HG02852 (cell line): ENCODE data around the gene PHC2.

Source experiments
- ATAC-seq: cut with Tn5 transposase; IDR thresholded peaks from one replicate; pipeline ENCODE4 v1.9.1; 2021; ENCODE audit warnings: mild to moderate bottlenecking, moderate library complexity; ENCODE audit not compliant: unreplicated experiment

PHC2 gene

DNA sequence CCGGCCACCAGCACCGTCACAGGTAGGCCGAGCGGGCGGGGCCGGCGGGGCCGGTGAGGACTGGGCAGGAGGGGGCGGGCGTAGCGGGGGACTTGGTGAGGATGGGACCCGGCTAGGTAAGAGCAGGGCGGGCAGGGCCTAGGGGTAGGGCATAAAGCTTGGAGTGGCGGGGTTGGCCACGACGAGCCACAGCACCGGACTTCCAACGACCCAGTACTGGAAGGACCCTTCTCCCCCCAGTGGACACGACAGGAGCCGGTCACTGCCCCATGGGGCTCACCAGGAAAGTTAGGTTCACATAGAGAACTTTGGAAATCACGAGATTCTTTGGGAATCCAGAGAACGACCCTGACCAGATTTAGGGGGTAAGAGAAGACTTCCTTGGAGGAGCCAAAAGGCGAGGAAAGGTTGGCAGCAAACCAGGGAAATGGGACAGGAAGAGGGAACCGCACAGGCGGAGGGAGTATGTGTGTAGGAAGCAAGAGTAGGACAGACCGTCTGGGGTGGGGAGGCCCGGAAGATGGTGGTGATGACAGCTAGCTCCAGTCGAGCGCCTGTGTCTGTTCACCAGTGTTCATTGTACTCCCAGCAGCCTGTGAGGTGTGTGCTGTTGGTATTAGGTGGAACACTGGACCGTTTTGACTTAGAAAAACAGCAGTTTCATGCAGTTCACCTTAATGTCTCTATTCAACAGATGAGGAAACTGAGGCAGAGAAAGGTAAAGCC is 154.2 kb downstream of the PHC2 start:
- no peak for ATAC-seq

GRCh38 chr1:33275706-33276572 is 155.0 kb downstream of the PHC2 start:
- no peak for ATAC-seq

DNA sequence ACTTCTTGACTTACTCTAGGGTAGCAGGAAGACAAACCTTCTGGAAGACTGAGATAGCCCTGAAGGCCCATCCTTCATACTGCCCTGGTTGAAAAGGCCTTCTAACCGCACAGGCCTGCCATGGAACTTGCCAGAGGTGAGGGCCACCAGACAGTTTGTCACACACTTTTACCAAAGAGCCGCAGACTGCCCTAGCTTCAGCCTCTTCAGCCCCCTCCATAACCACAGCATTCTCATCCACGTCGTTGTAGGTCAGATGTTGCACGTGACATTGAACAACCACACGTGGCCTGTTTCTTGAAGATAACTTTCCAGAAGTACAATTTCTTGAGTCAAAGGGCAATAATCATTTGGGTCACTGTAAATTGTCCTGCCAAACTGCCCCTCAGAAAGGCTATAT is 155.7 kb downstream of the PHC2 start:
- no peak for ATAC-seq

DNA sequence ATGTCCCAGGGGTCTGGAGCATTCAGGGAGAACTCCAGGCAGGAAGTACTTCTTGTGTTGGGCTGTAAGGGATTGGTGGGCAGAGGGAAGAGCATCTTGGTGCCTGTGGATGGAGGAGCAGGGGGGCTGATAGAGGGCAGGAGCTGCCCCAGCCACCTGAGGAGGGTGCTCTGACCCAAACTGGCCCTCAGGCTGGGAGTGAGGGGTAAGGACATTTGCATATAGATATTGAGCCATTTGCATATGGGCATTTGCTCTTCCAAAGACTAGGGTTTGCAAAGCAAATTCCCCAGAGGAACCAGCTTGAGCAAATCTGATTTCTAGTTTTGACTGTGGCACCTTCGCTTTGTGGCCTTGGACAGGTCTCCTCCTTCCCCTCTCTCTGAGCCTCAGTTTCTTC is 156.4 kb downstream of the PHC2 start:
- no peak for ATAC-seq

DNA sequence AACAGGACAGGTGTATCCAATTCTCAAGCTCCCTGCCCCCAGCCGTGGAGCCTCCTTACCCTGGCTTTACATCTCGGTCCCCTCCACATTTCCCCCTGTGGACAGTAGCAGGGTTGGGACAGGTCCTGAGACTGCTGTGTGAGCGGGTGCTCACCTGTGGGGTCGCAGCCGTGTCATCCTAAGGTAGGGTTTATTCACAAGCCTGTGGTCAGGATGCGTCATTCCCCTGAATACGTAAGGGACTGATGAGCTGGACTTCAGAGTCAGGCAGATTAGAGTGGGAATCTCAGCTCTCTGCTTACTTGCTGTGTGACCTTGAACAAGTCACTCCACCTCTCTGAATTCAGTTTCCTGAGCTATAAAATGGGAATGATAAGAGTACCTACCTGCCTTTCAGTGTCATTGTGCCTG is 156.9 kb downstream of the PHC2 start:
- no peak for ATAC-seq
